Activated B cell treated with CpG ODN at 0.5 μM for 24 hours (primary cell): ENCODE data around the gene MOB4. TPM values are rescaled to one million over a fixed set of nuclear protein-coding genes. Genes with fewer than 3 reads are reported as not detected.

Experiments used
- ATAC-seq: fragments of 200-7000 bp; cut with Tn5 transposase; one replicate; pipeline ENCODE4 v1.10.0; 2021; ENCODE audit warnings: low read depth, mild to moderate bottlenecking, moderate library complexity
- CTCF ChIA-PET: fragments of 350-600 bp; sonication (Branson Sonifier 250); formaldehyde crosslinking; loops from one replicate; lab custom pipeline; 2021; ENCODE audit warnings: antibody characterized with exemption; lab: Charles Lee
- POLR2A ChIA-PET: fragments of 350-600 bp; sonication (Branson Sonifier 250); formaldehyde crosslinking; loops from one replicate; lab custom pipeline; 2021; ENCODE audit warnings: antibody characterized with exemption; lab: Charles Lee
- DNase-seq: peaks from one replicate; pipeline ENCODE4 v3.0.0; 2022
- H3K27ac Mint-ChIP-seq: one replicate; pipeline ENCODE4 v1.8.0; 2020; ENCODE audit warnings: mixed read lengths
- H3K27me3 Mint-ChIP-seq: one replicate; pipeline ENCODE4 v1.8.0; 2021; ENCODE audit warnings: mixed read lengths
- H3K36me3 Mint-ChIP-seq: one replicate; pipeline ENCODE4 v1.8.0; 2021; ENCODE audit warnings: low read depth, mixed read lengths
- H3K4me1 Mint-ChIP-seq: one replicate; pipeline ENCODE4 v1.8.0; 2021; ENCODE audit warnings: mixed read lengths
- H3K4me3 Mint-ChIP-seq: one replicate; pipeline ENCODE4 v1.8.0; 2020; ENCODE audit warnings: mild to moderate bottlenecking, mixed read lengths
- H3K9me3 Mint-ChIP-seq: one replicate; pipeline ENCODE4 v1.8.0; 2020; ENCODE audit warnings: mixed read lengths
- intact Hi-C: fragments of 100-400 bp; cut with micrococcal nuclease; formaldehyde crosslinking; loops from one replicate; pipeline ENCODE4 v1.15.1; 2024
- total RNA-seq: library from RNA; stranded (reverse); gene quantifications from 2 replicates; pipeline ENCODE4 v1.2.3, GENCODE V29; 2022
- TF ChIP-seq, protein P1 (sequence below): fragments of 200-600 bp; IDR thresholded peaks from one replicate; pipeline ENCODE4 v1.8.0; 2022; ENCODE audit warnings: antibody characterized with exemption, mild to moderate bottlenecking

Gene MOB4
- total RNA-seq, 1 donor from 2014 or later = 22.1 TPM

DNA sequence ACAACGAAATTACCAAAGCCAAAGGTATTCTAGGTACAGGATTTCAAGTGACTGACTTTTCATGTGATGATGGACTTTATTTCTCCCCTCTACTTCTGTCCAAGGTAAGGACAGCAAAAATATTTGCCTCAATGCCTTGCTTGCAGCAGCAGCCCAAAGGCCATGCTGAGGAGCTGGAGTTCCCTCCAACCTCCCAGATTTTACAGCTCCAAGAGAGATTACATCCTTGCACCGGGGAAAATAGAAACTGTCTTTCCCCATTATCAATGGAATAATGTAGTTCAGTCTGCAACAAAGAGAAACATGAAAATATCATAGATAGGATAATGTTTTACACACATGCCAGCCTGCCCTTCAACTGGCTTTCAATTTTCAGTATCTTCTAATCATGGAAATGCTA lies 29.7 kb upstream of the MOB4 start:
- H3K4me3 Mint-ChIP-seq = no peak overlapping the region
- peaks cover 79% of the 10 kb centered on the region for H3K36me3 Mint-ChIP-seq
- POLR2A ChIA-PET = no interaction called here
- intact Hi-C loops = no loop called here
- TF ChIP-seq, protein P1, sequence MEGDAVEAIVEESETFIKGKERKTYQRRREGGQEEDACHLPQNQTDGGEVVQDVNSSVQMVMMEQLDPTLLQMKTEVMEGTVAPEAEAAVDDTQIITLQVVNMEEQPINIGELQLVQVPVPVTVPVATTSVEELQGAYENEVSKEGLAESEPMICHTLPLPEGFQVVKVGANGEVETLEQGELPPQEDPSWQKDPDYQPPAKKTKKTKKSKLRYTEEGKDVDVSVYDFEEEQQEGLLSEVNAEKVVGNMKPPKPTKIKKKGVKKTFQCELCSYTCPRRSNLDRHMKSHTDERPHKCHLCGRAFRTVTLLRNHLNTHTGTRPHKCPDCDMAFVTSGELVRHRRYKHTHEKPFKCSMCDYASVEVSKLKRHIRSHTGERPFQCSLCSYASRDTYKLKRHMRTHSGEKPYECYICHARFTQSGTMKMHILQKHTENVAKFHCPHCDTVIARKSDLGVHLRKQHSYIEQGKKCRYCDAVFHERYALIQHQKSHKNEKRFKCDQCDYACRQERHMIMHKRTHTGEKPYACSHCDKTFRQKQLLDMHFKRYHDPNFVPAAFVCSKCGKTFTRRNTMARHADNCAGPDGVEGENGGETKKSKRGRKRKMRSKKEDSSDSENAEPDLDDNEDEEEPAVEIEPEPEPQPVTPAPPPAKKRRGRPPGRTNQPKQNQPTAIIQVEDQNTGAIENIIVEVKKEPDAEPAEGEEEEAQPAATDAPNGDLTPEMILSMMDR = no peak
- peaks cover 4% of the 10 kb centered on the region for H3K9me3 Mint-ChIP-seq
- DNase-seq = no peak
- H3K27ac Mint-ChIP-seq = no peak overlapping the region
- CTCF ChIA-PET = no interaction called here
- no peak for ATAC-seq
- H3K4me1 Mint-ChIP-seq = no peaks in the 10 kb centered on the region
- no peaks in the 10 kb centered on the region for H3K27me3 Mint-ChIP-seq

DNA sequence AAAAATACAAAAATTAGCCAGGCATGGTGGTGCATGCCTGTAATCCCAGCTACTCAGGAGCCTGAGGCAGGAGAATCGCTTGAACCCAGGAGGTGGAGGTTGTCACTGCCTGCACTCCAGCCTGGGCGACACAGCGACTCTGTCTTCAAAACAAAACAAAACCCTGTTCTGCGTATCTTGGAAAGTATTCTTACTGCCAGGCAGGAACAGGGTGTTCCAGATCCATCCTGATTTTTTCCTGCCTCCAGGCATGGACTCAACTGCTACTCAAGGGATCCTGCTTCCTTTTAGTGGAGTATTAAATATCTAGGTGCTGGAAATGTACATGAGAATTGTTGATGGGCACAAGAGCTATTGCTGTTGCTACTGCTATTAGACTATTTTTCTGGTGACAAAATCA lies 28.5 kb upstream of the MOB4 start:
- H3K4me3 Mint-ChIP-seq = no peak overlapping the region
- H3K27me3 Mint-ChIP-seq = no peaks in the 10 kb centered on the region
- ATAC-seq (no peak), DNase-seq (no peak)
- H3K27ac Mint-ChIP-seq = no peak overlapping the region
- H3K4me1 Mint-ChIP-seq = no peaks in the 10 kb centered on the region
- intact Hi-C loops = no loop called here
- POLR2A ChIA-PET = no interaction called here
- H3K9me3 Mint-ChIP-seq = peaks cover 4% of the 10 kb centered on the region
- CTCF ChIA-PET = no interaction called here
- TF ChIP-seq, protein P1 = no peak
- H3K36me3 Mint-ChIP-seq = peaks cover 83% of the 10 kb centered on the region

DNA sequence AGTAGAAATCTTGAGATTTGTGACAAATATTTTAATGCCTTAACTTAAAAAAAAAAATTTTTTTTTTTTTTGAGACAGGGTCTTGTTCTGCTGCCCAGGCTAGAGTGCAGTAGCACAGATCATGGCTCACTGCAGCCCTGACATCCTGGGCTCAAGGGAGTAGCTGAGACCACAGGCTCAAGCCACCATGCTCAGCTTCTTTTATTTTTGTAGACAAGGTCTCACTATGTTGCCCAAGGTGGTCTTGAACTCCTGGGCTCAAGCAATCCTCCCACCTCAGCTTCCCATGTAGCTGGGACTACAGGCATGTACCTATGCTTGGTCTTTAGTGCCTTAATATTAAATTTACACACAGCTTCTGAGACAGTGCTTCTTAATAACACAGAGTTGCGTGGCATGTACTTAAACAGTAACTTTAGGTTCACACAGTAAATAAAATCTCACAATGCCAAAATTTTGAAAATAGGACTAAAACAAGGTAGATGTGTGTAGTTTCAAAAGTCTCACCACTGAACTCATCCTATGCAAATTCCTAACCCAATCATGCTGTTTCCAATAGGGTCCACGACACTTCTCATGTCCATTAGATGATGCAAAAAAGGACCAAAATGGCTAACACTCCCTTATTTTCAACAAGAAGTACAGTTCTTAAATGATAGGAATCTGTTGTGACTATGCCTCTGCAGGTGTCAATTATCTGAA lies 20.3 kb upstream of the MOB4 start:
- Mint-ChIP-seq H3K27ac (no peak overlapping the region), H3K4me1 (peaks cover 36% of the 10 kb centered on the region), H3K9me3 (no peaks in the 10 kb centered on the region), H3K36me3 (peaks cover 79% of the 10 kb centered on the region), H3K4me3 (no peak overlapping the region), H3K27me3 (no peaks in the 10 kb centered on the region)
- no peak for ATAC-seq
- ChIA-PET CTCF (no interaction called here), POLR2A (interaction anchor here (0.6 to 1.0 kb wide), 2 partner anchors 61 to 66 kb away, joined by 4 to 6 read pairs; partner anchors contain the start of gene SF3B1)
- no peak for DNase-seq
- intact Hi-C loops = loop anchor here (2.0 to 5.0 kb wide), 4 partner anchors 15 to 802 kb away; no protein-coding TSS in a partner anchor
- TF ChIP-seq, protein P1 = no peak

DNA sequence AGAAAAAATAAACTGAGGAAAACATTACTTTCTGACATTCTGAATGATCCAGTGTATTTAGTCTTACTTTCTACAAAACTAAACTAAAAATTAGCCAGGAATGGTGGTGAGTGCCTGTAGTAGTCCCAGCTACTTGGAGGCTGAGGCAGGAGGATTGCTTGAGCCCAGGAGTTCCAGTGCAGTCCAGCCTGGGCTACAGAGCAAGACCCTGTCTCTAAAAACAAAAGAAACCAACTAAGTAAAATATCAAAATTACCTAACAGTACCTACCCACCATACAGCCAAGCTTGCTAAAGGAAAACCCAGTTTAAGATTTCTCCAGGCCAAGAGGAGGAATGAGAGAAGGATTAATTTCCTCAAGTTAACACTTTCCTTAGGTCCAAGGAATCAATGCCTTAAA lies 19.2 kb upstream of the MOB4 start:
- ATAC-seq (no peak), DNase-seq (no peak)
- Mint-ChIP-seq H3K9me3 (no peaks in the 10 kb centered on the region), H3K36me3 (peaks cover 75% of the 10 kb centered on the region), H3K4me3 (peak overlapping the region; percentile 16), H3K27ac (no peak overlapping the region), H3K27me3 (no peaks in the 10 kb centered on the region), H3K4me1 (peaks cover 48% of the 10 kb centered on the region)
- TF ChIP-seq, protein P1 = no peak
- CTCF ChIA-PET = no interaction called here
- POLR2A ChIA-PET = no interaction called here
- intact Hi-C loops = loop anchor here (2.0 to 5.0 kb wide), 4 partner anchors 16 to 801 kb away; no protein-coding TSS in a partner anchor

DNA sequence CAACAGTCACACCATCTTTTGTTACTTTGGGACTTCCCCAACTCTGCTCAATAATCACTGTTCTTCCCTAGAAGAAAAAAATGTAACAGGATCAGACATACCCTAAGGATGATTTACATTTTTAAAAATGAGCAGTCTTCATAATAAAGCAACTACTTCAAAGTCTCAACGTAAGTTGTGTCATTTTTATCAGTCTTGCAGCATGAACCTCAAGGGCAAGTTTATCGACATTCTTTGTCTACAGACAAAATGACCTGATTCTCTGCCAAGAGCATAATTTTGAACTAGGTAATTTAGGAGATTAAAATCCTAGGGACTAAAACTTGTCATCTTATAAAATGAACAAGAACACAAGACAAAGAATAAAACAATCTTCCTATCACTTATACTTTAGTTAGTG lies 18.5 kb upstream of the MOB4 start:
- CTCF ChIA-PET = no interaction called here
- DNase-seq (no peak), ATAC-seq (no peak)
- POLR2A ChIA-PET = interaction anchor here (7.5 kb wide), 1 partner anchor 17 kb away, joined by 173 read pairs; the partner anchor contains the start of gene MOB4
- TF ChIP-seq, protein P1 = no peak
- intact Hi-C loops = loop anchor here (2.0 to 5.0 kb wide), 4 partner anchors 17 to 800 kb away; no protein-coding TSS in a partner anchor
- Mint-ChIP-seq H3K4me1 (peaks cover 54% of the 10 kb centered on the region), H3K27ac (peak overlapping the region; percentile 41), H3K9me3 (no peaks in the 10 kb centered on the region), H3K27me3 (no peaks in the 10 kb centered on the region), H3K4me3 (peak overlapping the region; percentile 97), H3K36me3 (peaks cover 77% of the 10 kb centered on the region)
